ENCODE data around the gene MAD1L1.

MAD1L1 gene

DNA sequence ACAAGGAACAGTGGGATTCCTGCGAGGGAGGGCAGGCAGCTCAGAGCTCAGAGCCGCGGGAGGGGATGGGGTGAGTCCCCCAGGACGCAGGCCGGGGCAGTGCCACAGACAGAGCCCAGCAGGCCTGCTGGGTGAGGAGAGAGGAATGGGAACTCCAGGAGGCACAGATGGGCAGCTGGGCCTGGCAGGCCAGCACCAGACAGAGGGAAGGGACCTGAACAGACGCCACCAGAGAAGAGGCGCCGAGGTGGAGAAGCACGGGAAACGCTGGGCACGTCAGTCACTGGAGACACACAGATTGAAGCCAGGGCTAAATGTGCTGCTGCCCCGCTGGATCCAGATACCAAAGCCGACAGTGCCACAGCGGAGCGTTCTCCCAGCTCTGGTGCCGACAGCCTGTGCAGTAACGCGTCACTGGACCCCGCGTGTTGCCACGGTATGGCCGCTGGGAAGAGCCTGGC lies 225.8 kb downstream of the MAD1L1 start (continued):
- TF ChIP-seq ZNF565 (CRISPR knock-in tag; conservative IDR thresholded peaks at IDR 0.05; ENCODE audit: low read depth) (no peak), BACH2 (CRISPR knock-in tag; IDR thresholded peaks at IDR 0.05; ENCODE audit: borderline replicate concordance) (no peak), ZFP3 (CRISPR knock-in tag; IDR thresholded peaks at IDR 0.05) (no peak)

DNA sequence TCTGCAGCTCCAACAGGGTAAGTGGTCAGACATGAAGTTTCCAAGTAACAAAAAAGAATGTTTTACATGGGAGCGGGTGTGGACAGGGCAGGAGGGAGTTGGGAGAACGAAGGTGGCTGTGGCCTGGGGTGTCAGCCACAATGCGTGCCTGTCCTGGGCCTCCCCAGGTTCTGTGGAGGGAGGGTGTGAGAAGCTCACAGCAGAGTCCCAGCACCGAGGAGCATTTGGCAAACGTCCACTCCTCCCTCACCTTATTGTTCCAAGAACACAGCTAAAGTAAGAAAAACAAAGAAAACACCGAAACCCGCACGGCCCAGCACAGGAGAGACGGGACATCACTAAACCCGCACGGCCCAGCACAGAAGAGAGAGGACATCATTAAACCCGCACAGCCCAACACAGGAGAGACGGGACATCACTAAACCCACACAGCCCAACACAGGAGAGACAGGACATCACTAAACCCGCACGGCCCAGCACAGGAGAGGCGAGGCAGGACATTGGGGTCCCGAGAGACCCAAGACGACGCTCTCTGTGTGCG lies 226.4 kb downstream of the MAD1L1 start:
- no peak for ATAC-seq
- TF ChIP-seq SNAI2 (CRISPR knock-in tag; IDR thresholded peaks at IDR 0.05) (no peak), RARB (CRISPR knock-in tag; IDR thresholded peaks at IDR 0.05) (no peak), ZNF70 (CRISPR knock-in tag; IDR thresholded peaks at IDR 0.05) (no peak)

DNA sequence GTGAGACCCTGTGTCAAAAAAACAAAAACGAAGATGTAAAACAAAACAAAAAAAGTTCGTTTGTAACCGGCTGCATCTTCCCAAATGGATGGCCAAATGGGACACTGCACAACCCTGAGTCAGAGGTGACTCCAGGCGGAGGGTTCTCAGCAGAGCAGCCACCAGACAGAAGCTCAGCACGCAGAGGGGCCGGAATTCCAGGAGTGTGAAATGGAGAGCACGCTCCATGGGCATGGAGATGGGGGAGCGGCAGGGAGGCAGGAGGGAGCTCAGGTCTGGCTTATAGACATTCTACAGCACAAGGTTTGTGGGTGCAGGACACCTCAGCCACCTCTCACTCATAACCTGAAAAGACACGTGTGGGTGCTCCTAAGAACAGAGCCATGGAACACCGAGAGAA lies 227.0 kb downstream of the MAD1L1 start:
- ATAC-seq, result no peak
- no peak for TF ChIP-seq ZFP3 (CRISPR knock-in tag; IDR thresholded peaks at IDR 0.05)
- TF ChIP-seq TOX (CRISPR knock-in tag; IDR thresholded peaks at IDR 0.05; ENCODE audit: borderline replicate concordance), result no peak
- no peak for TF ChIP-seq ARNTL (CRISPR knock-in tag; IDR thresholded peaks at IDR 0.05; ENCODE audit: borderline replicate concordance, low read depth)
- no peak for TF ChIP-seq TCF4 (CRISPR knock-in tag; IDR thresholded peaks at IDR 0.05; ENCODE audit: borderline replicate concordance)
- no peak for TF ChIP-seq ZNF565 (CRISPR knock-in tag; conservative IDR thresholded peaks at IDR 0.05; ENCODE audit: low read depth)
- TF ChIP-seq OSR1 (CRISPR knock-in tag; IDR thresholded peaks at IDR 0.05), result no peak
- no peak for TF ChIP-seq RARB (CRISPR knock-in tag; IDR thresholded peaks at IDR 0.05)
- no peak for TF ChIP-seq ZNF8 (CRISPR knock-in tag; IDR thresholded peaks at IDR 0.05)
- TF ChIP-seq, protein P1, sequence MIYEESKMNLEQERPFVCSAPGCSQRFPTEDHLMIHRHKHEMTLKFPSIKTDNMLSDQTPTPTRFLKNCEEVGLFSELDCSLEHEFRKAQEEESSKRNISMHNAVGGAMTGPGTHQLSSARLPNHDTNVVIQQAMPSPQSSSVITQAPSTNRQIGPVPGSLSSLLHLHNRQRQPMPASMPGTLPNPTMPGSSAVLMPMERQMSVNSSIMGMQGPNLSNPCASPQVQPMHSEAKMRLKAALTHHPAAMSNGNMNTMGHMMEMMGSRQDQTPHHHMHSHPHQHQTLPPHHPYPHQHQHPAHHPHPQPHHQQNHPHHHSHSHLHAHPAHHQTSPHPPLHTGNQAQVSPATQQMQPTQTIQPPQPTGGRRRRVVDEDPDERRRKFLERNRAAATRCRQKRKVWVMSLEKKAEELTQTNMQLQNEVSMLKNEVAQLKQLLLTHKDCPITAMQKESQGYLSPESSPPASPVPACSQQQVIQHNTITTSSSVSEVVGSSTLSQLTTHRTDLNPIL (CRISPR knock-in tag; IDR thresholded peaks at IDR 0.05; ENCODE audit: low read depth), result no peak
- TF ChIP-seq PPARA (CRISPR knock-in tag; IDR thresholded peaks at IDR 0.05; ENCODE audit: borderline replicate concordance), result no peak
- no peak for TF ChIP-seq ESRRG (CRISPR knock-in tag; IDR thresholded peaks at IDR 0.05)
- TF ChIP-seq, protein P2, sequence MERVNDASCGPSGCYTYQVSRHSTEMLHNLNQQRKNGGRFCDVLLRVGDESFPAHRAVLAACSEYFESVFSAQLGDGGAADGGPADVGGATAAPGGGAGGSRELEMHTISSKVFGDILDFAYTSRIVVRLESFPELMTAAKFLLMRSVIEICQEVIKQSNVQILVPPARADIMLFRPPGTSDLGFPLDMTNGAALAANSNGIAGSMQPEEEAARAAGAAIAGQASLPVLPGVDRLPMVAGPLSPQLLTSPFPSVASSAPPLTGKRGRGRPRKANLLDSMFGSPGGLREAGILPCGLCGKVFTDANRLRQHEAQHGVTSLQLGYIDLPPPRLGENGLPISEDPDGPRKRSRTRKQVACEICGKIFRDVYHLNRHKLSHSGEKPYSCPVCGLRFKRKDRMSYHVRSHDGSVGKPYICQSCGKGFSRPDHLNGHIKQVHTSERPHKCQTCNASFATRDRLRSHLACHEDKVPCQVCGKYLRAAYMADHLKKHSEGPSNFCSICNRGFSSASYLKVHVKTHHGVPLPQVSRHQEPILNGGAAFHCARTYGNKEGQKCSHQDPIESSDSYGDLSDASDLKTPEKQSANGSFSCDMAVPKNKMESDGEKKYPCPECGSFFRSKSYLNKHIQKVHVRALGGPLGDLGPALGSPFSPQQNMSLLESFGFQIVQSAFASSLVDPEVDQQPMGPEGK (CRISPR knock-in tag; IDR thresholded peaks at IDR 0.05; ENCODE audit: borderline replicate concordance), result no peak
- TF ChIP-seq ZFP30 (CRISPR knock-in tag; IDR thresholded peaks at IDR 0.05), result no peak
- TF ChIP-seq ZNF70 (CRISPR knock-in tag; IDR thresholded peaks at IDR 0.05), result no peak
- TF ChIP-seq, protein P3, sequence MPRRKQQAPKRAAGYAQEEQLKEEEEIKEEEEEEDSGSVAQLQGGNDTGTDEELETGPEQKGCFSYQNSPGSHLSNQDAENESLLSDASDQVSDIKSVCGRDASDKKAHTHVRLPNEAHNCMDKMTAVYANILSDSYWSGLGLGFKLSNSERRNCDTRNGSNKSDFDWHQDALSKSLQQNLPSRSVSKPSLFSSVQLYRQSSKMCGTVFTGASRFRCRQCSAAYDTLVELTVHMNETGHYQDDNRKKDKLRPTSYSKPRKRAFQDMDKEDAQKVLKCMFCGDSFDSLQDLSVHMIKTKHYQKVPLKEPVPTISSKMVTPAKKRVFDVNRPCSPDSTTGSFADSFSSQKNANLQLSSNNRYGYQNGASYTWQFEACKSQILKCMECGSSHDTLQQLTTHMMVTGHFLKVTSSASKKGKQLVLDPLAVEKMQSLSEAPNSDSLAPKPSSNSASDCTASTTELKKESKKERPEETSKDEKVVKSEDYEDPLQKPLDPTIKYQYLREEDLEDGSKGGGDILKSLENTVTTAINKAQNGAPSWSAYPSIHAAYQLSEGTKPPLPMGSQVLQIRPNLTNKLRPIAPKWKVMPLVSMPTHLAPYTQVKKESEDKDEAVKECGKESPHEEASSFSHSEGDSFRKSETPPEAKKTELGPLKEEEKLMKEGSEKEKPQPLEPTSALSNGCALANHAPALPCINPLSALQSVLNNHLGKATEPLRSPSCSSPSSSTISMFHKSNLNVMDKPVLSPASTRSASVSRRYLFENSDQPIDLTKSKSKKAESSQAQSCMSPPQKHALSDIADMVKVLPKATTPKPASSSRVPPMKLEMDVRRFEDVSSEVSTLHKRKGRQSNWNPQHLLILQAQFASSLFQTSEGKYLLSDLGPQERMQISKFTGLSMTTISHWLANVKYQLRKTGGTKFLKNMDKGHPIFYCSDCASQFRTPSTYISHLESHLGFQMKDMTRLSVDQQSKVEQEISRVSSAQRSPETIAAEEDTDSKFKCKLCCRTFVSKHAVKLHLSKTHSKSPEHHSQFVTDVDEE (CRISPR knock-in tag; IDR thresholded peaks at IDR 0.05), result no peak
- no peak for TF ChIP-seq ISL1 (CRISPR knock-in tag; IDR thresholded peaks at IDR 0.05)
- no peak for TF ChIP-seq BACH2 (CRISPR knock-in tag; IDR thresholded peaks at IDR 0.05; ENCODE audit: borderline replicate concordance)
- no peak for TF ChIP-seq ZC3H10 (CRISPR knock-in tag; IDR thresholded peaks at IDR 0.05)
- TF ChIP-seq GLIS3 (CRISPR knock-in tag; IDR thresholded peaks at IDR 0.05), result no peak
- no peak for TF ChIP-seq CSDC2 (CRISPR knock-in tag; IDR thresholded peaks at IDR 0.05)

DNA sequence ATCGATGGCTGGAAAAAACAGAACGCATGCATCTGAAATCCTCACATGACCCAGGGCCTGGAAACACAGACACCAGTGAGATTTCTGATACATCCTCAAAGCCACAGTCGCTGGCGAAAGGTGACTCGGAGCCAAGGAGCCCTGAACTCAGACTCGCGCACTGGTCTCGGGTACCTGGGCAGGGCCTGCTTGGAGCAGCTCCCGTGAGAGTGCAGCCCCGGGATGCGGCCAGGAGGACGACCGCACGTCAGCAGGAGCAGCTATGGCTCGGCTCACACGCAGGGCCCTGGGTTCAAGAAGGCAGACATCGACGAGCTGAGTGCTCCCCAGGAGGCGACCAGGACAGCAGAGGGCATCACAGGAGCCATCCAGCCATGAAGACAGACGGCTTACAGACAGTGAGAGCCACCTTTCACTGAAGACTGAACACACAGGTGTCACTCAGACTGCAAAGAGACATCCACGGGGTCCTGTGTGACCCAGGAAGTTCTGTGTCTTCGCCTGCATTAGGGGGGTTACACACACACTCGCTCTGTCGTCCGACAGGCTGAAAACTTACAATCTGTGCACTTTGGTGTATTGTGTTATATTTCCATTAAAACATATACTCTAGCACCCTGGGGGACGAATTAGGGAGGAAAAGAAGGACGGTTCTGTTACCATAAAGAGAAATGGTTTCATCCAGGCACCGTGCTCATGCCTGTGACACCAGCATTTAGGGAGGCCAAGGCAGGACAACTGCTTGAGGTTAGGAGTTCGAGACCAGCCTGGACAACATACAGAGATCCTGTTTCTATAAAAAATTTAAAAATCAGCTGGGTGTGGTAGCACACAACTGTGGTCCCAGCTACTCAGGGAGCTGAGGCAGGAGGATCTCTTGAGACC lies 227.7 kb downstream of the MAD1L1 start:
- ATAC-seq, result no peak
- TF ChIP-seq ZNF8 (CRISPR knock-in tag; IDR thresholded peaks at IDR 0.05), result no peak
- TF ChIP-seq ZNF70 (CRISPR knock-in tag; IDR thresholded peaks at IDR 0.05), result no peak
- TF ChIP-seq ZNF565 (CRISPR knock-in tag; conservative IDR thresholded peaks at IDR 0.05; ENCODE audit: low read depth), result no peak
- no peak for TF ChIP-seq TCF4 (CRISPR knock-in tag; IDR thresholded peaks at IDR 0.05; ENCODE audit: borderline replicate concordance)
- TF ChIP-seq, protein P3 (CRISPR knock-in tag; IDR thresholded peaks at IDR 0.05), result no peak
- TF ChIP-seq GLIS3 (CRISPR knock-in tag; IDR thresholded peaks at IDR 0.05), result no peak
- no peak for TF ChIP-seq ZFP30 (CRISPR knock-in tag; IDR thresholded peaks at IDR 0.05)
- no peak for TF ChIP-seq PPARA (CRISPR knock-in tag; IDR thresholded peaks at IDR 0.05; ENCODE audit: borderline replicate concordance)
- TF ChIP-seq CSDC2 (CRISPR knock-in tag; IDR thresholded peaks at IDR 0.05), result no peak
- TF ChIP-seq ARNTL (CRISPR knock-in tag; IDR thresholded peaks at IDR 0.05; ENCODE audit: borderline replicate concordance, low read depth), result no peak
- TF ChIP-seq, protein P4, sequence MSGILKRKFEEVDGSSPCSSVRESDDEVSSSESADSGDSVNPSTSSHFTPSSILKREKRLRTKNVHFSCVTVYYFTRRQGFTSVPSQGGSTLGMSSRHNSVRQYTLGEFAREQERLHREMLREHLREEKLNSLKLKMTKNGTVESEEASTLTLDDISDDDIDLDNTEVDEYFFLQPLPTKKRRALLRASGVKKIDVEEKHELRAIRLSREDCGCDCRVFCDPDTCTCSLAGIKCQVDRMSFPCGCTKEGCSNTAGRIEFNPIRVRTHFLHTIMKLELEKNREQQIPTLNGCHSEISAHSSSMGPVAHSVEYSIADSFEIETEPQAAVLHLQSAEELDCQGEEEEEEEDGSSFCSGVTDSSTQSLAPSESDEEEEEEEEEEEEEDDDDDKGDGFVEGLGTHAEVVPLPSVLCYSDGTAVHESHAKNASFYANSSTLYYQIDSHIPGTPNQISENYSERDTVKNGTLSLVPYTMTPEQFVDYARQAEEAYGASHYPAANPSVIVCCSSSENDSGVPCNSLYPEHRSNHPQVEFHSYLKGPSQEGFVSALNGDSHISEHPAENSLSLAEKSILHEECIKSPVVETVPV (CRISPR knock-in tag; IDR thresholded peaks at IDR 0.05), result no peak

All from SK-N-SH treated with all-trans-retinoic acid at 6 μM for 48 hours (cell line).